ENCODE results near the gene CDH18. TPM values are rescaled to one million over a fixed set of nuclear protein-coding genes. Genes with fewer than 3 reads are reported as not detected.

The CDH18 gene
- total RNA-seq, 2 experiments from 2014 or later, result not detected

DNA sequence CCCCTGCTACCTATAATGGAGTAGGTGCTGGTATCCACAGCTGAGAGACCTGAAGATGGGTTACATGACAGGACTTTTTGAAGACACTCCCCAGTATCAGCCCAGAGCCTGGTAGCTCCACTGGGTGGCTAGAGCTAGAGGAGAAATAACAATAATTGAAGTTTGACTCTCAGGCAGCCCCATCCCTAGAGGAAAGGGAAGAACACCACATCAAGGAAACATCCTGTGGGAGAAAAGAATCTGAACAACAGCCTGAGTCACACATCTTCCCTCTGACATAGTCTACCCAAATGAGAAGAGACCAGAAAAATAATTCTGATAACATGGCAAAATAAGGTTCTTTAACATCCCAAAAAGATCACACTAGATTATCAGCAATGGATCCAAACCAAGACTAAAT, 432.1 kb downstream of the CDH18 start:
- Mint-ChIP-seq H3K4me1 (no peaks in the 10 kb centered on the region), H3K9me3 (peaks cover 10% of the 10 kb centered on the region), H3K4me3 (no peak overlapping the region), H3K36me3 (no peaks in the 10 kb centered on the region), H3K27ac (no peak overlapping the region), H3K27me3 (no peaks in the 10 kb centered on the region)
- no peak for DNase-seq

DNA sequence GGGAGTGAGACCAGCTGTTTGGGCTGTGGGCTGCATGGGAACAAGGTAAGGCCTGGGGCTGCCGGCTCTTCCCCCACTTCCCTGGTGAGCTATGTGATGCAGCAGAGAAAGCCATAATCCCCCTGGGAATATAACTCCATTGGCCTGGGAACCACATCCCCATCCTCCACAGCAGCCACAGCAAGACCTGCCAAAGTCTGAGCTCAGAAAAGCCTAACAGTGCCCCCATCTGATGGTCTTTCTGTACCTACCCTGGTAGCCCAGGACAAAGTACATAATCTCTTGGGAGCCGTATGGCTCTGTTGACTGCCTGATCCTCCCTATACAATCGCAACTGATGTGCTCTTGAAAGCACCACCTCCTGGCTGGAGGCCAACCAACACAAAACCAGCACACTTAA, 432.6 kb downstream of the CDH18 start:
- DNase-seq, result no peak
- no peaks in the 10 kb centered on the region for H3K36me3 Mint-ChIP-seq
- H3K4me3 Mint-ChIP-seq, result no peak overlapping the region
- H3K27me3 Mint-ChIP-seq, result no peaks in the 10 kb centered on the region
- H3K27ac Mint-ChIP-seq, result no peak overlapping the region
- H3K4me1 Mint-ChIP-seq, result no peaks in the 10 kb centered on the region
- peaks cover 9% of the 10 kb centered on the region for H3K9me3 Mint-ChIP-seq

DNA sequence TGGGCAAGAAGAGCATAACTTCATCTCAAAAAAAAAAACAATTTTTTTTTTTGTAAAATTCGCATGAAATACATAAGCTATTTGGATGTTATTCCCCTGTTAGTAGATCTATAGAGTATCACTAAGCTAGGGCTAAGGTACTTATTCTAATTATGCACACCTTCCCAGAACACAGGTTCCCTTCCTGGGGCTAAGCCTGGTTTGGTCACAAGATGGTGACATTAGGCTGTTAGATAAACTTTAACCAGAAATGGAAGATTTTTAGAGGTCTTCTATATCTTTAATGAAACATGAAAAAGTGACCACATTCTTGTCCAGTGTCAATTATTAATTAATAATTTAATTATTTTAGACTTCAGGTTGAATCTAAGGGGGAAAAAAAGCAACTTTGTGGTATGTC, 433.5 kb downstream of the CDH18 start:
- Mint-ChIP-seq H3K9me3 (peaks cover 10% of the 10 kb centered on the region), H3K4me1 (no peaks in the 10 kb centered on the region), H3K4me3 (no peak overlapping the region), H3K27me3 (no peaks in the 10 kb centered on the region), H3K27ac (no peak overlapping the region), H3K36me3 (no peaks in the 10 kb centered on the region)
- no peak for DNase-seq

DNA sequence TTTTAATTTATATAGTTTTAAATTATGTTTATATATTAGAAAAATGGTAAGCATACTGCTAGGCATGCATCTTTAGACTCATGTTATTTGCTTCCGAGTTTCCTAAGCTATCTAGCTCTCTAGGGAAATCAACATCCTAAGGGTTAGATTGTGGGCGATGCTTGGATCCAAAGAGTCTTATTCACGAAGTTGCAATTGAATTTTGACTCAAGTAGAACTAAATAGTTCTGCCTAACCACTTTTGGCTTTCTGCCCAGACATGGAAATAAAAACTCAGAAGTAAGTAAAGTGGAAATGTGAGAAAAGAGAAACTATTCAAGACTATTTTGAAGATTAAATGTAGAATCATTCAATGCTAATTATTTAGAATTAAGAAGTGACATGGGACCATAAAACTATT, 440.4 kb downstream of the CDH18 start:
- no peaks in the 10 kb centered on the region for H3K4me1 Mint-ChIP-seq
- no peak overlapping the region for H3K4me3 Mint-ChIP-seq
- H3K9me3 Mint-ChIP-seq, result peaks cover 4% of the 10 kb centered on the region
- H3K27ac Mint-ChIP-seq, result no peak overlapping the region
- DNase-seq, result no peak
- no peaks in the 10 kb centered on the region for H3K36me3 Mint-ChIP-seq
- no peaks in the 10 kb centered on the region for H3K27me3 Mint-ChIP-seq

DNA sequence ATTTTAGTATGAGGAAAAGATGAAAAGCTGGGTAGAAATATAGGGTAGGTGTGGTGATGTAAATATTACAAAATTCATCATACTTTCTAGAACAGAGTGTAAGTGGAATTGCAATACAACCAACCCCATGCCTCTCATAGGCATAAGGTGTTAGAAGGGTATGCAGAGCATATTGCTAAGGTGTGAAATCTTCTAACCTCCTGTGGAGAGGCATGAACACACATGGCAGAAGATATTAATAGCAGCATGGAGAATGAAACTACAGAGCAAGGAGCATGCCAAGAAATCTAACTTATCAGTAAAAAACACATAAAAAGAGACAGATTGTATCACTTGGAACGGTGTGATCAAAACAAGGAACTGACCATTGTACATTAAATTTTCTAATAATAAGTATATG, 441.5 kb downstream of the CDH18 start:
- Mint-ChIP-seq H3K4me3 (no peak overlapping the region), H3K27me3 (no peaks in the 10 kb centered on the region)

DNA sequence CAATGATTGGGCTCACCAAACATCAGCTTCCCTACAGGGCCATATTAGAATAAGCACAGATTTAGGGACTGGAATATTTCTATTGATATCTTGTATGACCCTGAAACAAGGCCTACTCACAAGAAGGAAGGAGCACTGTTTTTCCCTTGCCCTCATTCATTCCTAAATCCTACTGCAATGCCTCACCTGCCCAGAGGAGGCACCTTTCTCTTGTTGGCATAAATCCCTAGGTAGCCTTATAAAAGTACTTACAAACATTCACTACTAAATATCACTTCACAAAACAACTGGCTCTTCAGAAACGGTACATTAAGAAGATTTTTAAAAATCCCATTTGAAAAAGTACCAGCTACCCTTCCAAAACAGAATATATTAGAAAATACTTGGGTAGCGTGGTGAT, 449.4 kb downstream of the CDH18 start:
- no peak for DNase-seq
- no peaks in the 10 kb centered on the region for H3K4me1 Mint-ChIP-seq
- no peak overlapping the region for H3K27ac Mint-ChIP-seq
- no peaks in the 10 kb centered on the region for H3K36me3 Mint-ChIP-seq
- no peaks in the 10 kb centered on the region for H3K27me3 Mint-ChIP-seq
- no peak overlapping the region for H3K4me3 Mint-ChIP-seq
- peaks cover 10% of the 10 kb centered on the region for H3K9me3 Mint-ChIP-seq

More for the DNA sequence above, 441.5 kb downstream of the CDH18 start:
- Mint-ChIP-seq H3K9me3 (peaks cover 4% of the 10 kb centered on the region), H3K36me3 (no peaks in the 10 kb centered on the region), H3K4me1 (no peaks in the 10 kb centered on the region), H3K27ac (no peak overlapping the region)
- DNase-seq, result no peak

DNA sequence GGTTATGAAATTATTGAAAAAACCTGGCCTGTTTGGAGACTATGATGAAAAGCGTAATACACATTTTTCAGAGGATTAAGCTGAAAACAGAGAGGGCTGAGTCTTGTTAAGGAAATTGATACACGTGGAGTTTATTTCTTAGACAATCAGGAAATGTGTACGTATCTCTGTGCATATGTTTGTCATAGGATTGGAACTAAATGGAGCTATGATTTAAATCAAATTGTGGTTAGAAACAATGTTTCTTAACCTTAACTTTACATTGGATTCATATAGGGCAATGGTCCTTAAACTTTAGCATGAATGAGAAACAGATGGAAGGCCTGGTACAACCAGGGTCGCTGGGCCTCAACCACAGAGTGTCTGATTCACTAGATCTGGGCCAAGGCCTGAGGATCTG, 451.6 kb downstream of the CDH18 start:
- H3K27me3 Mint-ChIP-seq, result no peaks in the 10 kb centered on the region
- no peaks in the 10 kb centered on the region for H3K4me1 Mint-ChIP-seq
- H3K36me3 Mint-ChIP-seq, result no peaks in the 10 kb centered on the region
- DNase-seq, result no peak
- H3K27ac Mint-ChIP-seq, result no peak overlapping the region
- no peak overlapping the region for H3K4me3 Mint-ChIP-seq
- H3K9me3 Mint-ChIP-seq, result peaks cover 17% of the 10 kb centered on the region

DNA sequence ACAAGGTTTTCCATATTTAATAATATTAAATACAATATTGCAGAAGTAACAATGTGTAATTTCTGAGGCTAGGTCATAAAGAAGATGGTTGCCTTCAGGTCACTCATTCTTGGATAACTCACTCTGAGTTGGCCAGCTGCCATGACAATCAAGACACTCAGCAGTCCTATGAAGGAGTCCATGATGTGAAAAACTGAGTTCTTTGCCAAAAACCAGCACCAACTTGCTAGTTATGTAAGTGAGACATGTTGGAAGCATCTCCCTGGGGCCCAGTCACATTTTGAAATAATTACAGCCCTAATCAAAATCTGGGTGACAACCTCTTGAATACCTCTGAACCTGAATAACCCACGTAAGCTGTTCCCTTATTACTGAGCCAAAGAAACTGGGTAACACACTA, 453.2 kb downstream of the CDH18 start:
- Mint-ChIP-seq H3K4me1 (no peaks in the 10 kb centered on the region), H3K4me3 (no peak overlapping the region), H3K27ac (no peak overlapping the region), H3K27me3 (no peaks in the 10 kb centered on the region), H3K9me3 (peaks cover 13% of the 10 kb centered on the region), H3K36me3 (no peaks in the 10 kb centered on the region)
- DNase-seq, result no peak

DNA sequence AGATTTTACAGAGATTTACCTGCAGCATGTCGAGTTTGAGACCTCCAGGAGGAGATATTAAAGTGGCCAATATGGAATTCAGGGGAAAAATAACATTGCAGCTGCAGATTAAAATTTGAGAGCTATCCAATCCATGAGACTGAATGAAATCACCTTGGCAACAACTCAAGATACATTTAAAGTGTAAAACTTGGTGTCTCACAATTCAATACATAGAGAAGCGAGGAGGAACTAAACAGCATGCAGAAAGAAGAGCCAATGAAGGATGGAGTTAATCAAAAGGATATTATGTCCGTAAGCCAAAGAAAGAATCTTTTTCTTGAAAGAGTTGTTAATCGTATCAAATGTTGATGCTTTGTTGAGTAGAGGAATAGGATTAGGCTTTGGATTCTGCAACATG, 455.1 kb downstream of the CDH18 start:
- H3K27me3 Mint-ChIP-seq, result no peaks in the 10 kb centered on the region
- peaks cover 14% of the 10 kb centered on the region for H3K9me3 Mint-ChIP-seq
- no peak overlapping the region for H3K4me3 Mint-ChIP-seq
- no peaks in the 10 kb centered on the region for H3K4me1 Mint-ChIP-seq
- no peak for DNase-seq
- no peaks in the 10 kb centered on the region for H3K36me3 Mint-ChIP-seq
- no peak overlapping the region for H3K27ac Mint-ChIP-seq

DNA sequence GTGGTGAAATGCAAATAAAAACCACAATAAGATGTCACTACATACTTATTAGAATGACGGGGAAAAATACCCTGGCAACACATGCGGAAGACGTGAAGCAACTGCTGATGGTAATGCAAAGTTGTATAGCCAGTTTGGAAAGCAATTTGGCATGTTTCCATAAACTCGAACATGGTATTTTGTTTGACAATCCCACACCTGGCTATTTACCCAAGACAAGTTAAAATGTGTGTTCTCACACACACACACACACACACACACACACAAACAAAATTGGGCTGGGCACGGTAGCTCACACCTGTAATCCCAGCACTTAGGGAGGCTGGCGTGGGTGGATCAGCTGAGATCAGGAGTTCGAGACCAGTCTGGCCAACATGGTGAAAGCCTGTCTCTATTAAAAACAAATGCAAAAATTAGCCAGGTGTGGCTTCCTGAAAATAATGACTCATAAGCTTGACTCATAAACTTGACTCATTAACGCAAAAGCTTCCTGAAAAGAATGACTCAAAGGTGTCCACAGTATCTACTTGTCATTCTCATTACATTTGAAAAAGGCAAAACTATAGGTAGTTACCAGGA, 456.5 kb downstream of the CDH18 start:
- H3K27me3 Mint-ChIP-seq, result no peaks in the 10 kb centered on the region
- H3K36me3 Mint-ChIP-seq, result no peaks in the 10 kb centered on the region
- no peaks in the 10 kb centered on the region for H3K4me1 Mint-ChIP-seq
- H3K9me3 Mint-ChIP-seq, result peaks cover 10% of the 10 kb centered on the region
- no peak for DNase-seq
- no peak overlapping the region for H3K4me3 Mint-ChIP-seq
- no peak overlapping the region for H3K27ac Mint-ChIP-seq

DNA sequence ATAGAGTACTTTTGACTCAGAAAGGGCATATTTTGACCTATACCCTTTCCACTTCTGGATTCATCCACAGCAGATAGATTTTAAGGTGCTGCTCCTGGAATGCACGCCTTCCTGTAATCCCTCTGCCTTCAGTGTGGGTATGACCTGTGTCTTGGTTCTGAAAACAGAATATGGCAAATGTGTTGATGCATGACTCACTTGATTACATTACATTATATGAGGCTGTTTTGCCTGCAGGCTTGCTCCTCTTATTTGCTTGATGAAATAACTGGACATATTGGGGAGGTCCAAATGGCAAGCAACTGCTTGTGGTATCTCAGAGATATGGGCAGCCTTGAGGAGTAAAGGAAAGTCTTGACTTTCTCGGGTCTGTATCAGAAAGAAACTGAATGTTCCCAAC, 468.6 kb downstream of the CDH18 start:
- Mint-ChIP-seq H3K9me3 (peaks cover 11% of the 10 kb centered on the region), H3K27me3 (no peaks in the 10 kb centered on the region), H3K4me1 (no peaks in the 10 kb centered on the region), H3K27ac (no peak overlapping the region), H3K36me3 (no peaks in the 10 kb centered on the region), H3K4me3 (no peak overlapping the region)
- DNase-seq, result no peak

DNA sequence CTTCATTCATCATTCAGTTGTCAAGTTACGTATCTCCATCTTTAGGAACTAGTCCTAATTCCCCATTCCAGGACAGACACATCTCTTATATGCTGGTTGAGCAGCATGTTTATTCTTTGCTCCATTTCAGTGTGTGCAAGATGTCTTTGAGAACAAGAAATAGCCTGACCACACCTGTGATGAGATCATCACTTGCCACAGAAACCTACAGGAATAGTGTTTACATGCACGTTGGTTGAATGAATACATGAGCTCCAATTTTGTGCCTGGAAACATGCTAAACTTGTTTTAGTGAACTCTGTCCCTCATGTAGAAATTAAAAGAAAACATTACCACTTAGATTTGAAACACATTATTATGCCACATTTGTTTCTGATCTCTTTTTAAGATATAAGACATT, 489.1 kb downstream of the CDH18 start:
- no peaks in the 10 kb centered on the region for H3K36me3 Mint-ChIP-seq
- H3K27ac Mint-ChIP-seq, result no peak overlapping the region
- H3K9me3 Mint-ChIP-seq, result peaks cover 2% of the 10 kb centered on the region
- H3K27me3 Mint-ChIP-seq, result no peaks in the 10 kb centered on the region
- H3K4me3 Mint-ChIP-seq, result no peak overlapping the region
- no peak for DNase-seq
- H3K4me1 Mint-ChIP-seq, result no peaks in the 10 kb centered on the region

DNA sequence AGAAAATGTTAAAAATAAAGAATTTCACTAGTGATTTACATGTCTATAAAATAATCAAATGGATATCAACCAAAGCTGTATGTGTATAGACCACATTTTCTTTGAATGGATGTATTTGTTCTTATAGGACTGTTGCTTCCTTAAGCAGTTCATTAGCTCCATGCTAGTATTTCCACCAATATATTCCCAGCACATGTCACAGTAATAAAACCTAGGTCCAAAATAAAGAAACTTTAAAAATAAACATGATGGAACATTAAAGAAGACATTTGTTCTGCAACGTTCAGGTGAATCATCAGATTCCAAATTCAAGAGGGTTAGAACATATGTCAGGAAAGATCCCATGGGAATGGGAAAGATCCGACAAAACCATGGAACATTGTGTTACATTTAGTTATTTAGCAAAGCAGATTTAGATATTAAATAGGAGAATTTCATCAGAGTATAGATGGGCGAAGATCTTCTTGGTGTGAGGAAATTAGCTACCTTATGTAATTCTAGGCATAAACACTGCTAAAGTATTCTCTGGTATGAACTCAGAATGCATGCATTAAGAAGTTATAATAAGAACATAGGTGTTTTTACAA, 490.7 kb downstream of the CDH18 start:
- no peak overlapping the region for H3K27ac Mint-ChIP-seq
- no peak for DNase-seq
- H3K9me3 Mint-ChIP-seq, result peaks cover 2% of the 10 kb centered on the region
- no peak overlapping the region for H3K4me3 Mint-ChIP-seq
- H3K36me3 Mint-ChIP-seq, result no peaks in the 10 kb centered on the region
- H3K4me1 Mint-ChIP-seq, result no peaks in the 10 kb centered on the region
- no peaks in the 10 kb centered on the region for H3K27me3 Mint-ChIP-seq

DNA sequence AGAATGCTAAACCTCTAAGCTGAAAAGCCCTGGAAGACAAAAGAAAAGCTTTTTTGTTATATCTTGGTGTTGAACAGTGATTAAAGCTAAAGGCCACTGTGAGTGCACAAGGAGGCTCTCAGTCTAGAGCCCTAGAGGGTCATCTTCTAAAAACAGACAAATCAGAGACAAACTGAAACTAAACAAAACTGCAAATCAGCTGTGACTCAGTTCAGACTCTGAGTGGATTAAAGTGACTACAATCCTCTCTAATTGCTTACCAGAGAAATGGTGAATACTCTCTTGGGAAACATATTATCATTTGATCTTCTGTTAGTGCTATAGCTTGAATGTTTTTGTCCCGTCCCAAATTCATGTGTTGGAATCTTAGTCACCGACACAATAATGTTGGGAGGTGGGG, 491.9 kb downstream of the CDH18 start:
- Mint-ChIP-seq H3K36me3 (no peaks in the 10 kb centered on the region), H3K4me3 (no peak overlapping the region), H3K4me1 (no peaks in the 10 kb centered on the region), H3K9me3 (peaks cover 2% of the 10 kb centered on the region), H3K27me3 (no peaks in the 10 kb centered on the region), H3K27ac (no peak overlapping the region)
- no peak for DNase-seq

DNA sequence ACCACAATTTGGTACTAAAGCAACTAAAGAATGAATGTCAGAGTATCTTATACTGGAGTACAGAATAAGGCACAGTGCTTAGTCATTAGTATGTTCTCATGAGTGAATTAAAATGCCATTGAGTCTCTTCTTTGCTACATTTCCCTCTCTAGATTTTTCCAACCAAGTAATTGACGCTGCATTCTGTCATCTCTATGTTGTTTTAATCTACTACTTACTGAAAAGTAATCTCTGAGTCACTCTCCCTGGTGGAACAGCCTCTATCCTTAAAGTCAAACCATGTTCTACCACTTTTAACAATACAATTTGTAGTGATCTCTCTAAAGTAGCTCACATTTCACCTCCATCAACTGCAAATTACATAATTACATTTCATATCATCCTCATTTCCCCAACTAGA, 495.1 kb downstream of the CDH18 start:
- no peak overlapping the region for H3K4me3 Mint-ChIP-seq
- no peaks in the 10 kb centered on the region for H3K27me3 Mint-ChIP-seq
- H3K27ac Mint-ChIP-seq, result no peak overlapping the region

DNA sequence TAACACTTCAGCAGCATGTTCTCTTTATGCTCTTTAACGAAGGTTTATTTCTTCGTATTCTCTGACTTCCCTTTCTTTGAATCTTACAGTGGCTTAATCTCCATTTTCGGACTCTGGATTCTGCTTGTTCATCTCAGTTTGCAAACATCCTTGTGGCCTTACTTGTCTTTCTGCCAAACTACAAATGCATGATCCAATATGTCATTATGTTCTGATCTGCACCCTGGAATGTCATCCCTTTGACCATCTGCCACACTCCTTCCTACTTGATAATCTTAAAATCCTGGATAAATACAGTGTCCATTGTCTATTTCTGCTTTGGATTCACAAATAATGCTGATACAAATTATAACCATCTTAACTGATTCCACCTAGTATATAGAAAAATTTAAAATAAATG, 499.2 kb downstream of the CDH18 start:
- no peaks in the 10 kb centered on the region for H3K36me3 Mint-ChIP-seq
- H3K4me3 Mint-ChIP-seq, result no peak overlapping the region
- DNase-seq, result no peak
- no peaks in the 10 kb centered on the region for H3K27me3 Mint-ChIP-seq
- peaks cover 2% of the 10 kb centered on the region for H3K9me3 Mint-ChIP-seq
- no peak overlapping the region for H3K27ac Mint-ChIP-seq
- no peaks in the 10 kb centered on the region for H3K4me1 Mint-ChIP-seq

More for the DNA sequence above, 495.1 kb downstream of the CDH18 start:
- no peaks in the 10 kb centered on the region for H3K9me3 Mint-ChIP-seq
- no peaks in the 10 kb centered on the region for H3K4me1 Mint-ChIP-seq
- DNase-seq, result no peak
- no peaks in the 10 kb centered on the region for H3K36me3 Mint-ChIP-seq

All from activated naive CD8-positive, alpha-beta T cell treated with anti-CD3 and anti-CD28 coated beads for 36 hours (primary cell).